ENCODE measurements around the gene TMCC1. TPM values are rescaled to one million over a fixed set of nuclear protein-coding genes. Genes with fewer than 3 reads are reported as not detected.
"Not testable (repeated sequence)": the region's sequence is repeated elsewhere in the genome, so short reads cannot be mapped to it uniquely, and the experiment has no call there.

TMCC1 gene
- total RNA-seq, 2 experiments from 2014 or later: 17.6 to 17.8 TPM

GRCh38 chr3:129618186-129618820 is 275.2 kb downstream of the TMCC1 start:
- ATAC-seq: no peak
- no peak for DNase-seq
- CTCF ChIA-PET: interaction anchor here (1.3 kb wide), 1 partner anchor 9 kb away, joined by 3 read pairs; no protein-coding TSS in a partner anchor
- Mint-ChIP-seq H3K4me3 (no peak overlapping the region), H3K27ac (peak overlapping the region; percentile 3), H3K9me3 (ENCODE audit: low read depth) (no peaks in the 10 kb centered on the region), H3K27me3 (peaks cover 5% of the 10 kb centered on the region), H3K36me3 (no peaks in the 10 kb centered on the region), H3K4me1 (peaks cover 5% of the 10 kb centered on the region)

GRCh38 chr3:129617381-129618185 is 275.9 kb downstream of the TMCC1 start:
- DNase-seq: no peak
- ATAC-seq: no peak
- Mint-ChIP-seq H3K4me3 (no peak overlapping the region), H3K27ac (no peak overlapping the region), H3K27me3 (peaks cover 5% of the 10 kb centered on the region), H3K9me3 (ENCODE audit: low read depth) (no peaks in the 10 kb centered on the region), H3K4me1 (peaks cover 5% of the 10 kb centered on the region), H3K36me3 (no peaks in the 10 kb centered on the region)
- CTCF ChIA-PET: interaction anchor here (1.3 kb wide), 1 partner anchor 10 kb away, joined by 3 read pairs; no protein-coding TSS in a partner anchor

GRCh38 chr3:129616713-129617112 is 276.8 kb downstream of the TMCC1 start:
- Mint-ChIP-seq H3K27ac (no peak overlapping the region), H3K36me3 (no peaks in the 10 kb centered on the region), H3K4me3 (no peak overlapping the region), H3K27me3 (peaks cover 5% of the 10 kb centered on the region), H3K9me3 (ENCODE audit: low read depth) (no peaks in the 10 kb centered on the region), H3K4me1 (peaks cover 5% of the 10 kb centered on the region)
- ATAC-seq: no peak
- CTCF ChIA-PET: no interaction called here
- DNase-seq: no peak

- CTCF ChIA-PET: no interaction called here
- no peak overlapping the region for H3K4me3 Mint-ChIP-seq
- H3K36me3 Mint-ChIP-seq: no peaks in the 10 kb centered on the region
- ATAC-seq: no peak
- no peak overlapping the region for H3K27ac Mint-ChIP-seq
- DNase-seq: no peak
- H3K4me1 Mint-ChIP-seq: peaks cover 5% of the 10 kb centered on the region
- no peaks in the 10 kb centered on the region for H3K9me3 Mint-ChIP-seq (ENCODE audit: low read depth)
- peaks cover 5% of the 10 kb centered on the region for H3K27me3 Mint-ChIP-seq
Observed at GRCh38 chr3:129616291-129616690, 277.2 kb downstream of the TMCC1 start.

GRCh38 chr3:129615751-129616281 is 277.7 kb downstream of the TMCC1 start:
- CTCF ChIA-PET: no interaction called here
- no peak overlapping the region for H3K27ac Mint-ChIP-seq
- H3K9me3 Mint-ChIP-seq (ENCODE audit: low read depth): no peaks in the 10 kb centered on the region
- H3K4me1 Mint-ChIP-seq: peaks cover 5% of the 10 kb centered on the region
- ATAC-seq (no peak), DNase-seq (no peak)
- H3K27me3 Mint-ChIP-seq: peaks cover 5% of the 10 kb centered on the region
- H3K36me3 Mint-ChIP-seq: no peaks in the 10 kb centered on the region
- no peak overlapping the region for H3K4me3 Mint-ChIP-seq

GRCh38 chr3:129614927-129615363 is 278.6 kb downstream of the TMCC1 start:
- ATAC-seq (no peak), DNase-seq (no peak)
- Mint-ChIP-seq H3K9me3 (ENCODE audit: low read depth) (no peaks in the 10 kb centered on the region), H3K4me3 (no peak overlapping the region), H3K27me3 (peaks cover 7% of the 10 kb centered on the region), H3K36me3 (no peaks in the 10 kb centered on the region), H3K4me1 (peaks cover 5% of the 10 kb centered on the region), H3K27ac (no peak overlapping the region)
- CTCF ChIA-PET: no interaction called here

- H3K27ac Mint-ChIP-seq: no peak overlapping the region
- peaks cover 5% of the 10 kb centered on the region for H3K4me1 Mint-ChIP-seq
- DNase-seq: no peak
- CTCF ChIA-PET: no interaction called here
- H3K36me3 Mint-ChIP-seq: no peaks in the 10 kb centered on the region
- H3K9me3 Mint-ChIP-seq (ENCODE audit: low read depth): no peaks in the 10 kb centered on the region
- H3K27me3 Mint-ChIP-seq: peaks cover 12% of the 10 kb centered on the region
- ATAC-seq: no peak
- H3K4me3 Mint-ChIP-seq: no peak overlapping the region
Observed at GRCh38 chr3:129614435-129614834, 279.1 kb downstream of the TMCC1 start.

- CTCF ChIA-PET: interaction anchor here (0.8 kb wide), 1 partner anchor 230 kb away, joined by 3 read pairs; no protein-coding TSS in a partner anchor
- ATAC-seq (no peak), DNase-seq (no peak)
- Mint-ChIP-seq H3K27ac (no peak overlapping the region), H3K36me3 (no peaks in the 10 kb centered on the region), H3K4me3 (no peak overlapping the region), H3K4me1 (peaks cover under 1% of the 10 kb centered on the region), H3K27me3 (peaks cover 17% of the 10 kb centered on the region), H3K9me3 (ENCODE audit: low read depth) (no peaks in the 10 kb centered on the region)
Observed at GRCh38 chr3:129613367-129613740, 280.2 kb downstream of the TMCC1 start.

- Mint-ChIP-seq H3K4me1 (no peaks in the 10 kb centered on the region), H3K9me3 (ENCODE audit: low read depth) (no peaks in the 10 kb centered on the region), H3K27ac (no peak overlapping the region), H3K4me3 (no peak overlapping the region), H3K27me3 (peaks cover 20% of the 10 kb centered on the region), H3K36me3 (no peaks in the 10 kb centered on the region)
- CTCF ChIA-PET: interaction anchor here (0.8 kb wide), 1 partner anchor 230 kb away, joined by 3 read pairs; no protein-coding TSS in a partner anchor
- no peak for ATAC-seq
- no peak for DNase-seq
Observed at GRCh38 chr3:129612534-129613366, 280.8 kb downstream of the TMCC1 start.

GRCh38 chr3:129611812-129612533 is 281.5 kb downstream of the TMCC1 start:
- CTCF ChIA-PET: no interaction called here
- no peak overlapping the region for H3K4me3 Mint-ChIP-seq
- H3K36me3 Mint-ChIP-seq: no peaks in the 10 kb centered on the region
- ATAC-seq (no peak), DNase-seq (no peak)
- no peaks in the 10 kb centered on the region for H3K9me3 Mint-ChIP-seq (ENCODE audit: low read depth)
- peaks cover 28% of the 10 kb centered on the region for H3K27me3 Mint-ChIP-seq
- no peak overlapping the region for H3K27ac Mint-ChIP-seq
- H3K4me1 Mint-ChIP-seq: peaks cover 2% of the 10 kb centered on the region

GRCh38 chr3:129611446-129611800 is 282.1 kb downstream of the TMCC1 start:
- ATAC-seq (no peak), DNase-seq (no peak)
- Mint-ChIP-seq H3K4me3 (no peak overlapping the region), H3K4me1 (peaks cover 4% of the 10 kb centered on the region), H3K27ac (no peak overlapping the region), H3K36me3 (no peaks in the 10 kb centered on the region), H3K27me3 (peaks cover 30% of the 10 kb centered on the region), H3K9me3 (ENCODE audit: low read depth) (no peaks in the 10 kb centered on the region)
- CTCF ChIA-PET: no interaction called here

GRCh38 chr3:129610794-129611445 is 282.6 kb downstream of the TMCC1 start:
- H3K4me3 Mint-ChIP-seq: not testable (repeated sequence)

More at GRCh38 chr3:129610794-129611445, 282.6 kb downstream of the TMCC1 start:
- not testable (repeated sequence) for ATAC-seq; H3K9me3 Mint-ChIP-seq (ENCODE audit: low read depth); H3K36me3 Mint-ChIP-seq; H3K27ac Mint-ChIP-seq; DNase-seq; H3K4me1 Mint-ChIP-seq
- peaks cover 30% of the 10 kb centered on the region for H3K27me3 Mint-ChIP-seq
- CTCF ChIA-PET: interaction anchor here (0.9 kb wide), 1 partner anchor 17 kb away, joined by 3 read pairs; no protein-coding TSS in a partner anchor

Measured in activated CD8-positive, alpha-beta memory T cell treated with anti-CD3 and anti-CD28 coated beads, Interleukin-2, amount 10 ng/mL, durations not matched to agents 7 days and 5 days (primary cell).